GM21423 (cell line): Measurements from ENCODE around the gene MANBA.

Experiments used
- ATAC-seq: cut with Tn5 transposase; IDR thresholded peaks from one replicate; pipeline ENCODE4 v1.9.1; 2021; ENCODE audit warnings: mild to moderate bottlenecking, moderate library complexity; ENCODE audit not compliant: unreplicated experiment

MANBA gene

GRCh38 chr4:102598762-102599374 is 161.9 kb downstream of the MANBA start:
- ATAC-seq, result peak; percentile 35

DNA sequence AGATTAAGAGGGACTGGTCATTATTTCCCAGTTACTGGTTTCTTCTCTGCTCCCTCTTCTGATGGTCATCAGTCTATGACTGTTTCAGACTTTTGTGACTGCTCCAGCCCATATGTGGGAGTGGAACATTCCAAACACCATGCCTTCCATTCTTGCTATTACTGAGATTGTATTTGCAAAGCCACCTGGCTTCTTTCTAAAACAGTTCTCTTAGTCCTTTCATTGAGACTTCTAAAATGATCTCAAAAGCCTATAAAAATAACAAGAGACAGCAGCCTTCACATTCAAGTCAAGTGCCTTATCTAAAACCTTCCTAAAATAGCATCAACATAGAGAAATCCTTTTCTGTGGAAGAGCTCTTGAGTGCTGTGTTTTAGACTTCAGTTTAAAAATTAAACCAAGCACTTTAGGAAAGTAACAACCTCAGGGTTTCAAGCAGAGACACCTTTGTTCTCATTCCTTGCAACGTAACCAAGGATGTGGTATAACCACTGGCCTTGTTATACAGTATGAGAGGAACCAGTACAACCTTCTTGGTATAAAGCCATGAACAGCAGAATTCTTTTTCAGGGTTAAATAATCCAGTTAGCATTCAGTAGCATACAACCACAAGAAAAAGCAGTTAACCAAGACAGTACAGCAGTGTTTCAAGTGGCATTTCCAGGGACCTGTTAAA is 162.5 kb downstream of the MANBA start:
- peak; percentile 90 for ATAC-seq

- no peak for ATAC-seq
Observed at GRCh38 chr4:102596532-102596931, 164.2 kb downstream of the MANBA start.

DNA sequence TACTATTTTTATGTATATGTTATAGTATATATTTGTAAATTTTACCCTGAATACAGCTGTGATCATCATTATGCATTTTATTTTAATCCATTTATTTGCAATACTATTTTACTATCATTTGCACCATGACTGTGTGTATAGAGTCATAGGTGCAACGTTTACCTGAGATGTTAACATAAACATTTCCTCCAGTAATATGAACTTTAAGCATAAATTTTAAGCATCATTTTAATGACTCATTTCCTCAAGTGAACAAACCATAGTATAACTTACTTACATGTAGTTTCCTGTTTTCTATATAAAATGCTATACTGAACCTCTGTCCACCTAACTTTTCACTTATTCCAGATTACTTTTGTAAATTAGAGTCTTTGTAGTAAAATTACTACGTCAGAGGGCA is 166.8 kb downstream of the MANBA start:
- no peak for ATAC-seq

DNA sequence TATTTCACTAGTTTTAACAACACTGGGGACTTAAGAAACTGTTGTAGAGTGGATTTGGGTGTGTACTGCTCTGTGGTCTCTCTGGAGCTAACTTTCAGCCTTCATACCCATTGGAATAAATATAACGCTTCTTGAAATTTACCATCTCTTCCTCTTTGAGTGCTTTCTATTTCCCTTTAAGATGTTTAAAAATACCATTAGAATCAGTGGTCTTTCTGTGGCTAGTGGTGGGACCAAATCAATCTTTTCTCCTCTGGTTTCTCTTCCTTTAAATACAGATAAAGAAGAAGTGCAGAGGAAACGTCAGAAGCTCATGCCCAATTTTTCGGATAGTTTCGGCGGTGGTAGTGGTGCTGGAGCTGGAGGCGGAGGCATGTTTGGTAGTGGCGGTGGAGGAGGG is 167.6 kb downstream of the MANBA start:
- ATAC-seq, result no peak

DNA sequence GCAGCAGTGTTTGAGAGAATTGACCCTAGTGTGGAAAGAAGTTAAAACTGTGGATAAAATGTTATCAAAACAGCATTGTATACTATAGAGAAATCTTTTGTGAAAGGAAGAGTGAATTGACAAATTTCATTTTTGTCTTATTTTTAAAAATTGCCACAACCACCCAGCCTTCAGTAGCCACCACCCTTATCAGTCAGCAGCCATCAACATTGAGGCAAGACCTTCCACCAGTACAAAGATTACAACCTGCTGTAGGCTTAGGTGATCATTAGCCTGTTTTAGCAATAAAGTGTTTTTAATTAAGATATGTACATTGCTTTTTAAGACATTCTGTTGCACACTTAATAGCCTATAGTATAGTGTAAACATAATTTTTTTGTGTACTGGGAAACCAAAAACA is 168.5 kb downstream of the MANBA start:
- ATAC-seq, result no peak

GRCh38 chr4:102589743-102590142 is 171.0 kb downstream of the MANBA start:
- no peak for ATAC-seq

GRCh38 chr4:102586644-102587021 is 174.1 kb downstream of the MANBA start:
- peak; percentile 42 for ATAC-seq

DNA sequence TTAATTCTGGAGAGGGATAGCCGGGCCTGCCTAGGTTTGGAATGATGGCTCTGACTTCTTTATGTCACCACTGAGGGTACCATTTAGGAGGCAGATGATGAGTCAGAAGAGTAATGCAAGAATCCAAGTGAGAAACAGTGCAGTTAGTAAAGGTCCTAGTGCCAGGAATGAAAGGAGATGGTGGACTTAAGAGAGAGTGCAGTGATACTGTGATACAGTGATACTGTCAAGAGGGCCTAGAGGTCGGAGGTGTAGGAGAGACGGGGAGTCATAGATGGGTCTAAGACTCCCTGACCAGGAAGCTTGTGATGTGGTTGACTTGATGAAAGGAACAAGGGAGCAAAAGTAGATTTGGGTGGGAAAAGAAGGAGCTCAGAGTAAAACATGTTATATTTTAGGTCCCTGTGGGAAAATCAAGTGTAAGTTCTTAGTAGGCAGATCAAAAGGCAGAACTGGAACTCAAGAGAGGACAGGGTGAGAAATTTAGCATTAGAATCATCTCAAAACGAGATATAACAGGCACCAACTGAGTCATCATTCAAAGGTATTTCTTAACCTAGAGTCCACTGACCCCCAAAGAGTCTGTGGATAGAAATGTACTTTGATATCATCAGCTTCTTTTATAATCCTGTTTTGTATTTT is 174.6 kb downstream of the MANBA start:
- ATAC-seq, result peak; percentile 43

DNA sequence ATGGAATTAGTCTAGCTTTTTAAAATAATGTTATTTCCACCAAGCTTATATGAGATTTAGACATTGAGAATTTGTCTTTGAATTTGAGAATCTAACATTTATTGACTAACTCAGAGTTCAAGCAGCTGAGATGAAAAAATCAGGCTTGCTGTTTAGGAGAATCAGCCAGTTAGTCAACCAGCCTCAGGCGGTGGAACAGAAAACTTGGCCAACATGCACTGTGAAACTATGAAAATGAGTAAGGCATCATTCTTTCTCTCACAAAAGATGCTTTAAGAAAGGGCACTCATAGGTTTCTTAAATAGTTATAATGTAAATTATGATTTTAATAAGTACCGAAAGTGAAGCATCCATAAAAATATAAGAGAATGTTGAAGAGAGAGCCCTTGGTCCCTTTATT is 175.4 kb downstream of the MANBA start:
- ATAC-seq, result peak; percentile 32

DNA sequence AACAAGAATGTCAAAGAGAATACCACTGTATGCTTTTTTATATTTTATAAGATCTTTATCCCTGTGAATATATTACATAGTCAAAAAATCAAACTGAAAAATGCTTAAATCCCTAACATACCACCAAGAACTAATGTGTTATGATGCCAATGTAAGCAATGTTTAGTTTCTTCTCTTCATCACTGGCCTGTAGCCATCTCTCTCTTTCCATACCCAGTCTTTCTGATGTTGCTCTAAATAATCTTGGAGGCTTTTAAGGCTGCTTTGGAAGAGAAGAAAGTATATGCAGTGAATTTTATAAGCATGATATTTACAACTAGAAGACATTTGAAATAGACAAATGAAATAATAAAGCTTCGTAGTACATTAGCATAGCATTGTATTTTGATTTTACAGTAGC is 176.7 kb downstream of the MANBA start:
- ATAC-seq, result no peak
